SIG-M5 treated with dmso at 0.1 percent for 504 hours (cell line): ENCODE data around the gene NAV2.

Source experiments
- DNase-seq: peaks from one replicate; lab custom pipeline; 2025; ENCODE audit not compliant: unreplicated experiment; lab: John Stamatoyannopoulos, UW

The NAV2 gene

DNA sequence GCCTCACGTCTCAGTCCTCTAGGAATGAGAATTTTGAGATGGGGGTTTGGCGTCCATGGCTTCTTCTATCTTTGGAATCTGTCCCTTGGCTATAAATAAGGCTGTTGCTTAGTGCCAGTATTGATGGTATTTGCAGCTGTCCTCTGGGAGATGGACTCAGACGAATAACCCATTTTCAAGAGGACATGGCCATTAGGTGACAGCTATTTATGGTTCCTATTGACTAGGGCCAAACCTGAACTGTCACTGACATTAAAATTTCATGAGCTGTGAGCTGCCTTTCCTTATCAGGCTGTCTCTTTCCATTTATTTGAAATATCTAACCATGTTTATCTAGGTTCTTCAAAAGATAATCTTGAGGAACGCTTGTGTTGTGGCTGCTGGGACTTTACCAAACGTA is 92.7 kb downstream of the NAV2 start:
- no peak for DNase-seq

DNA sequence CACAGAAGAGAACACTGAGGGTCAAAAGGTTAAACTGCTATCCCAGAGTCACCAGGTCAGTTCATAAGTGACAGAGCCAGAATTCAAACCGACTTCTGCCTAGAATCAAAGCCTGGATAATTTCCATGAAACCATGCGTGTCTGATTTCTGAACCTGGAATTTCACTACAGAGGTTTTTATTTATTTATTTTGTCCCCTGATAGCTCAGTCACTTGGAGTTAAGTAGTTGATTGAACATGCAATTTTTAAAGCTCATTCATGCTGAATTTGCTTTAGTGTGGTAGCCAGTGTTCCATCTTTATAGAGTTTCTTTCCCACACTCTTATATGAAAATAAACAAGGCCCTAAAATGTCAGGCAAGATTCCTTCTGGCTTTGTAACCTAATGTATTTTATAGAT is 93.2 kb downstream of the NAV2 start:
- no peak for DNase-seq

DNA sequence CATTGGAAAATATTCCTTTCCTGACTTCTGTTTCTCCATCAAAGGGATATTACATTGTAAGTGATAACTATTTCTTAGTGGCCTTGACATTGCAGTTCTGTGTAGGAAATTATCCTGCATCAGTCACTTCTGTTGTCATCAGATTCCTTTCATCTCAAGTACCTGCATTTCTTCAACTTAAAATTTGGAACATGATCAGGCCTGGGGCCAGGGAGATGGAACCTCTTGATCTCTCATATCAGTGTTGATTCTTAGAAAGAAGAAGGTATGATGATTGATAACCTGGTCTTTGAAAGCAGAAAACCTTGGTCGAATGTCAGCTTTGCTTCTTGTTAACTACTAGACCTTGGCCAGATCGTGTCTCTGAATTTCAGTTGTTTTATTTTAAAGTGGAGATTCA is 93.6 kb downstream of the NAV2 start:
- no peak for DNase-seq

DNA sequence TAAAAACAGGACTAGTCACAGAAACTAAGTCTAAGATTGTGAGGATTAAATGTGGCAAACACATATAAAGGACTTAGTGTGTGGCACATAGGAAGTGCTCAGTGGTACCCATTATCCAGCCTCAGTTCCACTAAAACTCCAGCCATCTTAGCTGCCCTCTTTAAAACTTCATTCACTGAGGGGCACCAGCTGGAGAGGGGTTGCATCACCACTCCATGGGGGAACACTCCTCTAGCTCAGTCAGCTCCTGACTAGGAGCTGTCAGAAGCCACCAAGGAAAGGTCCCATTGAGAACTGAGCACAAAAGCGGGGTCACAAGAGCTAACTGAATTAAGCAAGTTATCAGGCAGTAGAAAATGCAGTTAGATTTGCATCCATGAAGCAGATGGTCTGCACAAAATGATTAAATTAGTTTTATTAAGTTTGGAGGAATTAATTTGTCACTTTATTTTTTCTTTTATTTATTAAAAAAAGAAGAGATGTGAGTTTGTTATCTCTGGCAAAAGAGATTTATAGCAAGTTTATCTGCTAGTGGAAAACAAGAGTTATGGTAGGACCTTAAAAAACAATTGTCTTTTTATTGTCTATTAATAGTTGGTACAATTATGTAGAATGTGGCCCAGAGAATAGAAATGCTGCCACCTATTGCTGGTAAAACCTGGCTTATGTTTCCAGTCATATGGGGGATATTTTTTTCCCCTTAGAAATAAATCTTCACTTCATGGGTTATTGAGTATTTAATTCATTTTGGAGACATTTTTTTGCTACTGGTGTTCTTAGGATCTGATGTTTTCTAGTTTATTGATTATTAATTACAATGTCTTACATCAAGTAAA is 95.7 kb downstream of the NAV2 start:
- no peak for DNase-seq

DNA sequence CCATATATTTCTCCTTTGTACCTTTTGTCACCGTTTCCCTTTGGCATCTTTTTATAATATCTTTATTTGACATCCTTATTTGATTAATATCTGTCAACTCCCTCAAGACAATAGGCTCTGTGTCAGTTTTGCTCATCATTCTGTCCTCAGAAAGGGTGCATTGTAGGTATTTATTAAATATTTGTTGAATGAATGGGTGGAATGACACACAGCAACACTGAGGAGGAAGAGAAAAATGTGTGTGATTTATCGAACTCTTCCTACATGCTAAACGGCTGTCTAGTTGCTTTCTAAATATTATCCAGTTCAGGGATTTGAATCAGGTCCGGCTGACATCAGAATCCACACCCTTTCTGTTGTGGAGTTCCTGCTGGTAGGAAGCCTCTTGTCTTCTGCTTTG is 98.2 kb downstream of the NAV2 start:
- no peak for DNase-seq

DNA sequence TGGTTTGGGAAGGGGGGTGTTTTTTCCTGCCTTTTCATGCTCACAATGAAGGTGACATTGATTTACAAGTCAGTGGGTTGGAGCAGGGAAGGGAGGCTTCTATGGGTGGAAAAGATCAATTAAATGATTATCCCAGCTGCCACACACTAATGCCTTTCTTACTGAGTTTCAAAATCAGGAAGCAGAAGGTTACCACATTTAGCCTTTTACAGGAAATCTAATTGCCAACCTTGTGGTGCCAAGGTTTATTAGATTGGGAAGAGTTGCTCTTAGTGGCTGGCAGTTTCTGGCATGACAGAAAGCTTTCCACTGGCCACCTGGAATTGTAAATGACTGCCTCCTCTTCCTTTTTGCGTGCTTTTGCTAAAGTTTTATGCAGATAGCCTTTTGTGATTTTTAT is 98.7 kb downstream of the NAV2 start:
- no peak for DNase-seq

DNA sequence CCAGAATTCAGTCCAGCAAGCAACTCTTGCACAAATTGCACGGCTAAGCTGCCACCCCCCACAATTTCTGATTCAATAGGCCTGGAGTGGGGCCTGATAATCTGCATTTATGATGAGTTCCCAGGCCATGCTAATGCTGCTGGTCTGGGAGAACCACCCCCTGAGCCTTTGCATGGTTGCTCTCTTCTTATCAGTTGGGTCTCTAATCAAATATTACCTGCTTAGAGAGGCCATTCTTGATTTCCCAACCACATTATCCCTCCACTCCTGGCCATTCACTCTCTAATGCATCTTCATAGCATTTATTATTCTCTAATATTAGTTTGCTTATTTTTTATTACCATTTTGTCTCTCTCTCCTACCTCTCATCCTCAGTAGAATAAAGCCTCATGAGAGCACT is 99.5 kb downstream of the NAV2 start:
- no peak for DNase-seq

DNA sequence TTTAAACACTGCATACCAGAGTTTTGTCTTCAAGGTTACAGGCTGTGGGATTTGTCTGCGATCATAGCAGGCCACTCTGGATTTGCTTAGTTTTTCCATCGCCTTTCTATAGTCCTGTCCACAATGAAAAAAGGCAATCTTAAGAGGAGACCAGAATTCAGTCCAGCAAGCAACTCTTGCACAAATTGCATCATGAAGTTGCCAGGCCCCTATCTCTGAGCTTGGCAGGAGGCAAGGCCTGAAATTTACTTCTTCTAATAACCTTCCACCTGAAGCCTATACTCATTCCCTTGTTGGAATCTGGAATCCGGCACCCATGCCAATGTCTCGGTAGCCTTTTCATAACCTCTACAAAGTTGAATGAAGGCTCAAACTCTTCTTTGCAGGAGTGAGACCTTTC is 100.1 kb downstream of the NAV2 start:
- no peak for DNase-seq

DNA sequence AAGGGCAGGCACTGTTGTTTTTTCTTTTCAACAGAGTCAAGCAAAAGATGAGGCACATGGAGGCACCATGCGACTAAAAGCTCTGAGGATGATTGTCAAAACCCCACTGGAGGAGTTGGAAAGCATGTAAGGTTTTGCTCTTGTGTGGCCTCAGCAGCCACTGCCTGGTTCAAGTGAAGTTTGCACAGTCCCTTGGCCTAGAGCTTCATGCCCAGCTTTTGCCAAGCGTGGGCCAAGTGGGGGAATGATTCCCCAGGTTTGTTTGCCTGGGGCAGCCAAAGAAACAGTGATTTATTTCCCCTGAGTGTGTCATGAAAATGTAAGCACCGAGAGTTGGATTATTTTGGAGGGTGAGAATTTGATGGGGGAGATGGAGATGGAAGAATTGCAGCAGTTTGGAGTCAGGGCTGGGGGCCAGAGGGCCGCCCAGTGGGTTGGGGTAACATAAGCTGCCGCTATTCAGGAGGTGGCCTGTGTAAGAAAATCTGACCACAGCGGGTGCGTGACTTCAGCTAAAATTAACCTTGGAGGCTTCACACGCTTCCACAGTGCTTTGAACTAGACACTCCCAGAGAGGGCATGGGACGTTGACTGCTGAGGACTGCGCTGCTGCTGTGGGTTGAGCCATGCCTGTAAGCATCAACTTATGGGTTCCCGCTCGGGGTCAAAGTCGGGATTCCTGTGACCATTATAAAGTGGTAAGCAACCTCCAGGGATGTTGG is 100.7 kb downstream of the NAV2 start:
- DNase-seq: no peak

DNA sequence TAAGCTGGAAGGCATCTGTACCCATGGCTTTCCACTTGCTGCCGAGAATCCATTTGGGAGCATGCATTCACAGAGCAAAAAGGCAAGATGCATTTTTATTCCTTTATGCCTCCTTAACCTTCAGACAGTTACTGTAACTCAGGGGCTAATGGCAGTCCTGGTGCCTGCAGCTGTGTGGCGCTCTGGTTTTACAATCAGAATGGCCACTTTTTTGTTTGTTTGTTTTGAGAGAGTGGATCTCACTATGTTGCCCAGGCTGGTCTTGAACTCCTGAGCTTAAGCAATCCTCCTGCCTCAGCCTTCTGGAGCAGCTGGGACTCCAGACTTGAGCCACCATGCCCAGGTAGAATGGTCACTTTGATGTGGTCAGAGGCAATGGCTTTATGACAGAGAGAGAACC is 101.8 kb downstream of the NAV2 start:
- DNase-seq: no peak

DNA sequence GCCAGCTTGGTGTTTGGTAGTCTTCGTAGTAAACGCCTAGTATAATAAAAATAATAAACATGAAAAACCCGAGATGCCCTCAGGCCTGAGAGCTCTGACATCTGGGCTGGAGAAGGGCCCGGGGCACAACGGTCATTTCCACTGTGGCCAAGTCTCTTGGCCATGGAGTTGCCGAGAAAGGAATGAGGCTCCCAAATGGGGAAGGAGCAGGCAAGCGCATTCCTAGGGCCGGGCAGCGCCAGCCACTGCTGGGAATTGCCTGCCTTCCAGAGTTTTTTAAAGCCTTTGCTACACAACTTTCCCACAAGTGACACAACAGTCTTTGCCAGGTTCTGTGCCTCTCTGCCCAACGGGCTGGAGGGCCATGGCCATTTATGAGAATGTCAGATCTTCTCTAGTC is 103.4 kb downstream of the NAV2 start:
- no peak for DNase-seq

DNA sequence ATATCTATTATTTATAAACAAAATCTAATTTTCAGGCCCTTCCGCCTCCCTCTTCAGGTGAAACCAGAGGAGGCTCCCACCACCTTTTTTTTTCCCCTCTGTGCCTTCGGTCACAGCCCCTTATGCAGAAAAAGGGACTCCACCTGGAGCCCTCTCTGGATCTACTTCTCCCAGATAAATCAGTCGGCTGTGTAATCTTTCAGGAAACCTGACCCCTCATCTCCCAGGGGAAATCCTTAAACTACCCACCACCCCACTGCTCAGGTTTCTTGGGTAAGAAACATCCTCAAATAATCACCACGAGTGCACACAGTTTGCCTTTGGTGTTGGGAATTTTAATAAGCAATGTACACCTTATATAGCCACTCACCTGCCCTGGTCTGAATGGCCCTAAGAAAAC is 104.2 kb downstream of the NAV2 start:
- DNase-seq: no peak

DNA sequence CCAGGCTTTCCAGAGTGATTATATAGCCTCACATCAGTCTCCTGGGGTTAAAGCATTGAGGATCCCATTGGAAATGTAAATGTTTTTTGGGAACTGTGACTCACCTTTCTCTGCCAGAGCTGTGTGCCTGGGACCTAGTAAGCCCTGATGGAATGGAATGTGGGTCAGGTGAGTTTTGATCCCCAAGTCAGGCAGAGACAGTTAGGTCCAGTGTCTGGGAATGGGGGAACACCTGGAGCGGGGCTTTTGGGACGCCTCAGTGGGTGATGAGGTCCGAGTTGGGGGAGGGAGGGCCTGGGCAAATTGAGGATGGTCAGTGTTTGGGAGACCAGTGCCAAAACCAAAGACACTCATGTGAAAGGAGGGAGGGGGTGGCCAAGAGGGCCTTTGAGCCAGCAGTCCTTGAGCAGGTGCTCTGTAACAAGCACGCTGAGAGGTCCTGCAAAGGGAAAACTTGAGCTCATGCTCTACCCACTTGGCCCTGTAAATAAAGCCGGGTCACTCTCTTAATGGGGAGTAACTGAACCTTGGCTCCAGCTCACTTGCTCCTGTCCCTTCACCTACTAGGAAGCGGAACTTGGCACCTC is 104.7 kb downstream of the NAV2 start:
- no peak for DNase-seq

DNA sequence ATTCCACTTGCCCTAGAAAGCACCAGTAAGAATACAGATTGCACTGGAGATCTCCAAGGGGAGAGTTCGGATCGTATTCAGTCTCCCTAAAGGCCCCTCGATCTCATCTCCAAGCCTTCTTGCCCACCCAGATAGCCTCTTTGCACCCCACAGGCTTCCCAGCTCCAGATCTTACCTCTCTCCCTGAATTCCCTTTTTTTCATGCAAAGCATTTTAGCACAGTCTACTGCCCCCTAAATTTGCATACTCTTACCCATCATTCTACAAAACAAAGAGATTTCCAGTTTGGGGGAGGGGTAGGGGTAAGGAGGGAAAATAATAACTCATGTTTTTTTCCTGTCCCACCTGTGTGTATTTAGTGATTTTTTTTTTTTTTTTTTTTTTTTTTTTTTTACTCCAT is 105.2 kb downstream of the NAV2 start:
- DNase-seq: no peak

DNA sequence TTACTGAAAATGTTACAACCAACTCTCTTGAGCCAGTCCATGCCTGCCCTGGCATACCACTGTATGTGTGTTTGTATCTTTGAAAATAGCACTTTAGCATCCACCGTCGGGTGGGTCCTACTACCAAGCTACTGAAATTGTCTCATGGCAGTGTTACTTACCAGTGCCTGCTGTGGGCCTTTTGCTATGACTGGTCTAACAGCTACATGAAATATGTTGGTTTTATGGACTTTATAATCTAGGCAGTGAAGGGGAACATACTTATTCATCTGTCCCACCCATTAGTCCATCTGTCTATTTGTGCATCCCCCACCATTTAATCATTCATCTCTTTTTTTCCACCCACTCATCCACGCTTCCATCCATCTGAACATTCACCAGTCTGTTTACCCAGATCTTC is 106.0 kb downstream of the NAV2 start:
- no peak for DNase-seq

DNA sequence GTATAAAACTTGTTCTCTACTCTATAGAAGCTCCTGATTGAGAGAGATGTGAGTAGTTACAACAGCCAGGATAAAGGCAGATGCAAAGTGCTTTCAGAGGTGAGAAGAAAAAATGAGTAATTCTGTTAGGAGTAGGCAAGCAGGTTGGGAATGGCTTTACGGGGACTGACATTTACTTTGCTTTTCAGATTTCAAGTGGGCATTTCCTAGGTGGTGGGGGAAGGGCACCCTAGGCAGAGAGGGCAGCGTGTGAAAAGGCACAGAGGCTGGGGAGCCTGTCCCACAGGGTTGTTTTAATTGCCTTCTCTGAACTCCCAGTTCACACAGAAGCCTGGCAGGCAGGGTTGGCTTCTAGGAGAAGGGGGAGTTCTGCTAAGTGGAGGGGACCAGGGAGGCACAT is 106.5 kb downstream of the NAV2 start:
- no peak for DNase-seq

DNA sequence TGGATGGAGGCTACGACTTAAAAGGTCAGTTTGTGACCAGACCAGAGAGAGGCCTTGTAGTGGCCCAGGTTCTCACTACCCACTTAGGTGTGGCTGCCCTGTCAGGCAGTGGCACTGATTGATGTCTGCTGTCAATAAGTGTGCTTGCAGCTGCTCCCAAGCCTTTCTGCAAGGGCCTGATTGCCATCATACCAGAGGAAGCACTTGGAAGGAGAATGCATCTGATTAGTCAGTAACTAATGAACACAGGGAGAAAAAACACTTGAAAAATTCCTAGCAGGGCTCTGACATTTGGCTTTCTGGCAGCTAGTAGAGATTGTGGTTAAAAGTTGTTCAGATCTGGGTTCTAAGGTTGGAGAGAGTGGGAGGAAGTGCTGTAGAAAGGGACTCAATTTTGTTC is 107.5 kb downstream of the NAV2 start:
- DNase-seq: no peak

DNA sequence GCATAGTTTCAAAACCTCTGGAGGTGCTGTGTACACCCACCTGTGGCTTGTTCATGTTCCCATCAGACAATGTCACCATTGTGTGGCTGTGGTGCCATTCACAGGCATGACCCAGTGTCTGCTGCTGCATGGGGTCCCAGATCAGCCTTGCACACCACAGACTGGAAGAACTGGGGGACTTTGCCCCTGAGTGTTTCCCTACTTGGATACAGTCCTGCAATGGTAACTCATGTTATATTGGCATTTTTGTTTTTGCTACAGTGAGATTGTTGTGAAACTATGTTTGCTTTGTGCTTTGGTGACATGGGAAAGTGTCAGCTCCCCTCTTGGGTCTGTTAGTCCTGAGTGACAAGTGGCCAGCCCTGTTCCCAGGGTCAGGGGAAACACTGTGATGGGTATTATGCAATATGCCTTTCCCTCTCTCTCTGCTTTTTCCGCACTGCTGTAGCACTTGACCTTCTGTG is 108.8 kb downstream of the NAV2 start:
- no peak for DNase-seq

DNA sequence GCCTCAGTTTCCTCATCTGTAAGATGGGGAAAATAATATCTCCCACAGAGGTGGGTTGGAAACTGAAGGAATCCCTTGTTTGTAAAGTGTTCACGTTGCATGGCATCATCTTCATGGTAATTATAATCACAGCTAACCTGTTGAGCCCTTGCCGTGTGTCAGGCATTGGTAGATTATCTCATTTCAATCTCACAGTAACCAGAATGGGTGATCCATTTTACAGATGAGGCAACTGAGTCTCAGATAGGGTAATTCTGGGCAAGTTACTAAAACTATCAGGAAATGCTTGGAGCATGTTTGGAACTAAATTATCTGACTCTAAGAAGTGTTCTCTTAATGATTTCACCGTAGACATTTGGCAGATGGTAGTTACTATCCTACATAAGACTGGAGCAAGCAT is 109.4 kb downstream of the NAV2 start:
- DNase-seq: no peak

DNA sequence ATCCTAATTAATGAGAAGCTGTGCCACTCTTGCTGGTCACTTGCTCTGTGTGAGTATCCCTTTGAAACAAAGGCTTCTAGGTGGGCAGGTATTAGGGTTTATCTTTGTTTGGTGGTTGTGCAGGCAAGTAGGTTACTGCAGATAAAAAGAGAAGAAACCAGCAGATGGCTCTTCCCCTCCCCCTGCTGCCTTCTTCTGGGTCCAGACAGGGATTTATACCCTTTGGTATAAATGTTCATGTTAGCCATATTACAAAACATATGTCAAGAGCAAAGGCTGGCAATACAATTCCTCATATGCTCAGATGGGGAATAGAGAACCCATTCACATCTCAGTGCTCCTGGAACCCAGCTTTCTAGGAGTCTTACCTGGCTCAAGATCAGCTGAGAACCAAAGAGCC is 109.9 kb downstream of the NAV2 start:
- DNase-seq: no peak

DNA sequence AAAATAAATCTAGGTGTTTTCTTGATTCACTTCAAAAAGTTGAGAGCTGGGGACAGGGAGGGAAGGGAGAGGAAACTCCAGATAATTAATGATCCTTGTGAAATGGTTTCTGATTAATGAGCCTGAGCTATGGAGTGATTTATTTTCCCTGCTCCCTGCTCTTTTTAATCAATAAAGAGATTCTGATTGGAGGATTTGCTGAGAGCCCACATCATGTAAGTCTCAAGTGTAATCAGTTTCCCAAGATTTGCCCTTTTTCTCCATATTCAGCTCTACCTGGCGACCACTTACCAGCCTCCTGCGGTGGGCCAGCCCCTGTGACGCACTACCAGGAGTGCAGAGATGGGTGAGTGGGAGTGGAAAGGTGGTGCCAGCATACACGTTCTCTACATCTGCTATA is 114.0 kb downstream of the NAV2 start:
- DNase-seq: no peak

DNA sequence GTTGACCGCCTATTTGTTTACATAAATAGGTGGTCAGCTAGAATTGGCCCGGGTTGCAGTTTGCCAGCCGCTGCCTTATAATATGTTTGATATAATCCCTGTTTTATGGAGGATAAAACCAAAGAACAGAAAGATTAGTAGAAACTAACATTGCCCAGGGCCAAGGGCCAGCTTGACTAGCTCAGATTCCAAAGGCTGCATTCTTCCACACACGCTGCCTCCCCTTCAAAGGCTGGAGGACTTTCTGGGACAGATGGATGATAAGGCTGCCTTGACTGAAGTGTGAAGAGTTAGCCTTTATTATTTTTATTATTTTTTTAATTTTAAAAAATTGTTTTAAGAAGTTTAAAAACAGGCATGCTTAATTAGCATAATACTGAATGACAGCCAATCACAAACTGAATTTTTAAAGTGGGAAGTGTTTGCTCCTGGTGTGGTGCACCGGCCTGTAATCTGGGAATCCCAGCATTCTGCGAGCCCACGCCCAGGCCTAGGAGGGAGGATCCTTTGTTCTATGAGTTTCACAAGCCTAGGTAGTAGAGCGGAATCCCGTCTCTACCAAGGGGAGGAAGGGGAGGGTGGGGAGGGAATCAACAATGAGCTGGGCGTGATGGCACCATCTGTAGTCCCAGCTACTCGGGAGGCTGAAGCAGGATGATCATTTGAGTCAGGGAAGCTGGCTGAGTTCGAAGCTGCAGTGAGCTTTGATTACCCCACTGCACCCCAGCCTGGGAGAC is 114.9 kb downstream of the NAV2 start:
- no peak for DNase-seq
